ENCODE results near the gene KIF26B. TPM values are rescaled to one million over a fixed set of nuclear protein-coding genes. Genes with fewer than 3 reads are reported as not detected.

The KIF26B gene
- polyA plus RNA-seq, 1 donor from 2014 or later = 6.3 TPM

- H3K36me3 ChIP-seq (ENCODE audit: insufficient read depth, low read length) = no peaks in the 10 kb centered on the region
- H4K20me1 ChIP-seq (ENCODE audit: insufficient read depth) = no peaks in the 10 kb centered on the region
- no peak overlapping the region for H3K27ac ChIP-seq (ENCODE audit: low read length)
- no peaks in the 10 kb centered on the region for H3K9me3 ChIP-seq (ENCODE audit: low read length)
- no peak overlapping the region for H3K4me2 ChIP-seq (ENCODE audit: low read length)
- H3K79me2 ChIP-seq (replicated peaks; ENCODE audit: insufficient read depth, low read length) = no peaks in the 10 kb centered on the region
- H3K9ac ChIP-seq (ENCODE audit: low read length) = no peak overlapping the region
- H3K27me3 ChIP-seq (ENCODE audit: insufficient read depth, low read depth, low read length) = no peaks in the 10 kb centered on the region
- H2AFZ ChIP-seq (ENCODE audit: low read depth, low read length) = no peak overlapping the region
- no peaks in the 10 kb centered on the region for H3K9me2 ChIP-seq (ENCODE audit: insufficient read depth, low read length)
- no peak overlapping the region for H3K4me3 ChIP-seq (ENCODE audit: low read length)
- TF ChIP-seq, protein P1, sequence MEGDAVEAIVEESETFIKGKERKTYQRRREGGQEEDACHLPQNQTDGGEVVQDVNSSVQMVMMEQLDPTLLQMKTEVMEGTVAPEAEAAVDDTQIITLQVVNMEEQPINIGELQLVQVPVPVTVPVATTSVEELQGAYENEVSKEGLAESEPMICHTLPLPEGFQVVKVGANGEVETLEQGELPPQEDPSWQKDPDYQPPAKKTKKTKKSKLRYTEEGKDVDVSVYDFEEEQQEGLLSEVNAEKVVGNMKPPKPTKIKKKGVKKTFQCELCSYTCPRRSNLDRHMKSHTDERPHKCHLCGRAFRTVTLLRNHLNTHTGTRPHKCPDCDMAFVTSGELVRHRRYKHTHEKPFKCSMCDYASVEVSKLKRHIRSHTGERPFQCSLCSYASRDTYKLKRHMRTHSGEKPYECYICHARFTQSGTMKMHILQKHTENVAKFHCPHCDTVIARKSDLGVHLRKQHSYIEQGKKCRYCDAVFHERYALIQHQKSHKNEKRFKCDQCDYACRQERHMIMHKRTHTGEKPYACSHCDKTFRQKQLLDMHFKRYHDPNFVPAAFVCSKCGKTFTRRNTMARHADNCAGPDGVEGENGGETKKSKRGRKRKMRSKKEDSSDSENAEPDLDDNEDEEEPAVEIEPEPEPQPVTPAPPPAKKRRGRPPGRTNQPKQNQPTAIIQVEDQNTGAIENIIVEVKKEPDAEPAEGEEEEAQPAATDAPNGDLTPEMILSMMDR (IDR thresholded peaks at IDR 0.05; ENCODE audit: poor library complexity, severe bottlenecking) = no peak
- TF ChIP-seq SMC3 (conservative IDR thresholded peaks at IDR 0.05; ENCODE audit: poor library complexity) = no peak
- no peak for TF ChIP-seq RAD21 (conservative IDR thresholded peaks at IDR 0.05)
- no peak for TF ChIP-seq REST (IDR thresholded peaks at IDR 0.05; ENCODE audit: borderline replicate concordance)
- no peak for TF ChIP-seq MXI1 (conservative IDR thresholded peaks at IDR 0.05; ENCODE audit: poor library complexity, severe bottlenecking)
- TF ChIP-seq EP300 (conservative IDR thresholded peaks at IDR 0.05; ENCODE audit: poor library complexity, severe bottlenecking) = no peak
- no peak for TF ChIP-seq TAF1 (IDR thresholded peaks at IDR 0.05; ENCODE audit: low read depth)
- TF ChIP-seq POLR2AphosphoS5 (IDR thresholded peaks at IDR 0.05) = no peak
- no peak for TF ChIP-seq EZH2 (IDR thresholded peaks at IDR 0.05; ENCODE audit: borderline replicate concordance, insufficient read depth, low read length, poor library complexity, severe bottlenecking)
- no peaks in the 10 kb centered on the region for H3F3A ChIP-seq (ENCODE audit: insufficient read depth, low read length, poor library complexity, severe bottlenecking)
Observed at GRCh38 chr1:245142976-245143375, 11.8 kb upstream of the KIF26B start.

DNA sequence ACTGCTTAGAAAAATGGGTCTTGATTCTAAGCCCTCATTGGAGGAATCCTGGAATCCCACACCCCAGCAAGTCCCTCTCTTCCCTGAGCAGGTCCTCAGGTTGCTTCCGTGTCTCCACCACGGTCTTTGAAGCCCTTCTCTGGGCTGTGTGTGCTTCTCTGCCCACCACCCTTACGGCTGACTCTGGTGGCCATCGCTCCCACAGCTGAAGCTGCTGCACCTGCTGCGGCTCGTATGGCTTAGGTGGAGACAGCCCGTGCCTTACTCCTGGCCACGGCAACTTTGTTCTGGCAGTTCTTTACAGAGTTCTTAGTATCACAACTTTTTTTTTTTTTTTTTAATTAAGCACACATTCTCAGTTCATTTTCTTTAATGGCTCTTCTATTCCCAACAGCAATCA lies 10.9 kb upstream of the KIF26B start:
- Histone ChIP-seq H3K27ac (ENCODE audit: low read length) (no peak overlapping the region), H3K79me2 (replicated peaks; ENCODE audit: insufficient read depth, low read length) (no peaks in the 10 kb centered on the region), H3K4me3 (ENCODE audit: low read length) (no peak overlapping the region), H3K9ac (ENCODE audit: low read length) (no peak overlapping the region), H3K4me2 (ENCODE audit: low read length) (no peak overlapping the region), H3K9me3 (ENCODE audit: low read length) (no peaks in the 10 kb centered on the region), H3F3A (ENCODE audit: insufficient read depth, low read length, poor library complexity, severe bottlenecking) (no peaks in the 10 kb centered on the region), H4K20me1 (ENCODE audit: insufficient read depth) (no peaks in the 10 kb centered on the region), H2AFZ (ENCODE audit: low read depth, low read length) (no peak overlapping the region), H3K36me3 (ENCODE audit: insufficient read depth, low read length) (no peaks in the 10 kb centered on the region), H3K27me3 (ENCODE audit: insufficient read depth, low read depth, low read length) (no peaks in the 10 kb centered on the region), H3K9me2 (ENCODE audit: insufficient read depth, low read length) (no peaks in the 10 kb centered on the region)
- TF ChIP-seq SMC3 (conservative IDR thresholded peaks at IDR 0.05; ENCODE audit: poor library complexity) (no peak), MXI1 (conservative IDR thresholded peaks at IDR 0.05; ENCODE audit: poor library complexity, severe bottlenecking) (no peak), RAD21 (conservative IDR thresholded peaks at IDR 0.05) (no peak), TAF1 (IDR thresholded peaks at IDR 0.05; ENCODE audit: low read depth) (no peak), POLR2AphosphoS5 (IDR thresholded peaks at IDR 0.05) (no peak), EP300 (conservative IDR thresholded peaks at IDR 0.05; ENCODE audit: poor library complexity, severe bottlenecking) (no peak)
- TF ChIP-seq, protein P1 (IDR thresholded peaks at IDR 0.05; ENCODE audit: poor library complexity, severe bottlenecking) = no peak

All from neural cell (in vitro differentiated cells).